SK-N-MC (cell line): ENCODE results near the gene TP53.

Source experiments
- EZH2 ChIP-seq: fragments of 200-600 bp; sonication (generic); IDR thresholded peaks from one replicate; pipeline ENCODE4 v1.6.1; 2017; ENCODE audit warnings: antibody characterized with exemption
- FOXP2 ChIP-seq: optimal IDR thresholded peaks from 2 replicates; pipeline ENCODE3; 2011; ENCODE audit warnings: mild to moderate bottlenecking, moderate library complexity; ENCODE audit not compliant: insufficient read depth; ENCODE audit errors: extremely low read length, control extremely low read depth
- POLR2AphosphoS5 ChIP-seq: IDR thresholded peaks from 2 replicates; pipeline ENCODE4 v1.6.1; 2012; ENCODE audit warnings: mild to moderate bottlenecking, low read depth, low read length, borderline replicate concordance

GRCh38 chr17:7632492-7632894 lies 54.8 kb downstream of the TP53 start:
- TF ChIP-seq POLR2AphosphoS5 (no peak), EZH2 (no peak), FOXP2 (no peak)
